A673 (cell line): ENCODE results near the gene ZNF784. TPM values are rescaled to one million over a fixed set of nuclear protein-coding genes. Genes with fewer than 3 reads are reported as not detected.

ENCODE experiments used
- BruUV-seq: library from RNA; stranded (reverse); fragments of 400-500 nt; replicated peaks from 2 replicates; lab custom pipeline; 2021; lab: Mats Ljungman, UMichigan
- CTCF ChIA-PET: fragments of 300-600 bp; sonication (Branson Sonifier 250); formaldehyde crosslinking; loops from one replicate; lab custom pipeline; 2022; ENCODE audit warnings: antibody characterized with exemption; lab: Charles Lee
- POLR2A ChIA-PET: fragments of 300-600 bp; sonication (Branson Sonifier 250); formaldehyde crosslinking; loops from one replicate; lab custom pipeline; 2022; ENCODE audit warnings: antibody characterized with exemption; ENCODE audit not compliant: low non-redundant PET; lab: Charles Lee
- DNase-seq: peaks from one replicate; pipeline ENCODE4 v3.0.0-alpha.2; 2015; ENCODE audit warnings: low spot score
- H3K27ac ChIP-seq: fragments of 200-600 bp; sonication (generic); 2 replicates; pipeline ENCODE4 v1.5.1; 2016; ENCODE audit warnings: mixed run types, low read depth, mild to moderate bottlenecking, mixed read lengths, antibody characterized with exemption, low read length; ENCODE audit not compliant: poor library complexity, severe bottlenecking
- H3K27me3 ChIP-seq: fragments of 200-600 bp; sonication (generic); replicated peaks from 2 replicates; pipeline ENCODE4 v1.6.1; 2017; ENCODE audit warnings: mixed run types, low read depth, mild to moderate bottlenecking, mixed read lengths, antibody characterized with exemption, low read length; ENCODE audit not compliant: insufficient read depth, poor library complexity
- H3K36me3 ChIP-seq: fragments of 200-600 bp; sonication (generic); 2 replicates; pipeline ENCODE4 v1.6.1; 2016; ENCODE audit warnings: mixed run types, mild to moderate bottlenecking, mixed read lengths, antibody characterized with exemption, low read length; ENCODE audit not compliant: insufficient read depth, poor library complexity, severe bottlenecking
- H3K4me1 ChIP-seq: fragments of 200-600 bp; sonication (generic); 2 replicates; pipeline ENCODE4 v1.6.1; 2017; ENCODE audit warnings: mixed run types, mild to moderate bottlenecking, mixed read lengths, antibody characterized with exemption, low read length; ENCODE audit not compliant: insufficient read depth, poor library complexity, severe bottlenecking
- H3K4me3 ChIP-seq: fragments of 200-600 bp; sonication (generic); 2 replicates; pipeline ENCODE4 v1.5.1; 2016; ENCODE audit warnings: low read depth, mixed run types, mild to moderate bottlenecking, mixed read lengths, low read length; ENCODE audit not compliant: poor library complexity, severe bottlenecking
- H3K9me3 ChIP-seq: fragments of 200-600 bp; sonication (generic); 2 replicates; pipeline ENCODE4 v1.6.1; 2016; ENCODE audit warnings: mixed run types, low read depth, mild to moderate bottlenecking, mixed read lengths, antibody characterized with exemption, low read length; ENCODE audit not compliant: poor library complexity, severe bottlenecking
- EZH2 ChIP-seq: fragments of 200-600 bp; sonication (generic); IDR thresholded peaks from 2 replicates; pipeline ENCODE4 v1.6.1; 2017; ENCODE audit warnings: borderline replicate concordance, low read depth, mild to moderate bottlenecking, mixed read lengths, antibody characterized with exemption, low read length; ENCODE audit not compliant: poor library complexity, severe bottlenecking
- intact Hi-C: fragments of 100-400 bp; cut with micrococcal nuclease; formaldehyde crosslinking; loops from one replicate; pipeline ENCODE4 v1.10.0; 2022; ENCODE audit not compliant: unreplicated experiment
- total RNA-seq: library from RNA; stranded (reverse); gene quantifications from 2 replicates; pipeline ENCODE4 v1.2.3, GENCODE V29; 2021
- TF ChIP-seq, protein P1 (sequence below): fragments of 300-800, 200-600 bp; sonication (generic); conservative IDR thresholded peaks from 2 replicates; pipeline ENCODE4 v1.5.1; 2017; ENCODE audit warnings: low read depth, mild to moderate bottlenecking, antibody characterized with exemption, low read length, moderate library complexity, mixed read lengths

ZNF784 gene
- total RNA-seq, 1 experiment from 2014 or later = 7.1 TPM

GRCh38 chr19:55656552-55656951 is 32.2 kb upstream of the ZNF784 start:
- peaks cover 33% of the 10 kb centered on the region for H3K36me3 ChIP-seq
- ChIA-PET POLR2A (no interaction called here), CTCF (interaction anchor here (2.1 kb wide), 1 partner anchor 15 kb away, joined by 6 read pairs; no protein-coding TSS in a partner anchor)
- intact Hi-C loops = loop anchor here (2.0 kb wide), 1 partner anchor 14 kb away; no protein-coding TSS in a partner anchor
- H3K27me3 ChIP-seq = no peaks in the 10 kb centered on the region
- no TSS peak for BruUV-seq
- H3K4me3 ChIP-seq = peak overlapping the region; percentile 83
- no peak for DNase-seq
- H3K9me3 ChIP-seq = no peaks in the 10 kb centered on the region
- peaks cover 18% of the 10 kb centered on the region for H3K4me1 ChIP-seq
- no peak for TF ChIP-seq EZH2
- TF ChIP-seq, protein P1, sequence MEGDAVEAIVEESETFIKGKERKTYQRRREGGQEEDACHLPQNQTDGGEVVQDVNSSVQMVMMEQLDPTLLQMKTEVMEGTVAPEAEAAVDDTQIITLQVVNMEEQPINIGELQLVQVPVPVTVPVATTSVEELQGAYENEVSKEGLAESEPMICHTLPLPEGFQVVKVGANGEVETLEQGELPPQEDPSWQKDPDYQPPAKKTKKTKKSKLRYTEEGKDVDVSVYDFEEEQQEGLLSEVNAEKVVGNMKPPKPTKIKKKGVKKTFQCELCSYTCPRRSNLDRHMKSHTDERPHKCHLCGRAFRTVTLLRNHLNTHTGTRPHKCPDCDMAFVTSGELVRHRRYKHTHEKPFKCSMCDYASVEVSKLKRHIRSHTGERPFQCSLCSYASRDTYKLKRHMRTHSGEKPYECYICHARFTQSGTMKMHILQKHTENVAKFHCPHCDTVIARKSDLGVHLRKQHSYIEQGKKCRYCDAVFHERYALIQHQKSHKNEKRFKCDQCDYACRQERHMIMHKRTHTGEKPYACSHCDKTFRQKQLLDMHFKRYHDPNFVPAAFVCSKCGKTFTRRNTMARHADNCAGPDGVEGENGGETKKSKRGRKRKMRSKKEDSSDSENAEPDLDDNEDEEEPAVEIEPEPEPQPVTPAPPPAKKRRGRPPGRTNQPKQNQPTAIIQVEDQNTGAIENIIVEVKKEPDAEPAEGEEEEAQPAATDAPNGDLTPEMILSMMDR = no peak
- peak overlapping the region; percentile 99 for H3K27ac ChIP-seq

DNA sequence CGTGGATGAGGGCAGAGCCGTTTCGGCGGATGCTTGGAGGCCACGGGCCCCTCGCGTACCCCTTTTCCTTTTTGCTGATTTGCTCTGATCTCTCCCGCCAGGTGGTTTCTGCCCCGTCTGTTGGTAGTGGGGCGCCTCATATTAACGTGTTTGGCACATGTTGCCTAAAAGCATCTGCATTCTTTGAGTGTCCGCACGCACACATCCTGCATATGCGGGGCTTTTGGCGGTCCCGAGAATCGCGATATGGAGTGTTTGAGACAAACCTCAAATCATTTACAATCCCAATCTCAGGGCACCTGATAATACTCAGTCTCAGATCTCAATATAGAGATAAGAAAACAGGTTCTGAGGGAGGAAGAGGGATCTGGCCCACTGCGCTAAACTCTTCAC is 31.3 kb upstream of the ZNF784 start:
- BruUV-seq = TSS peak; percentile 53
- Histone ChIP-seq H3K9me3 (no peaks in the 10 kb centered on the region), H3K4me3 (peak overlapping the region; percentile 83), H3K27me3 (no peaks in the 10 kb centered on the region), H3K36me3 (peaks cover 31% of the 10 kb centered on the region), H3K4me1 (peaks cover 18% of the 10 kb centered on the region), H3K27ac (peak overlapping the region; percentile 99)
- intact Hi-C loops = loop anchor here (2.0 kb wide), 1 partner anchor 15 kb away; no protein-coding TSS in a partner anchor
- TF ChIP-seq, protein P1 = no peak
- TF ChIP-seq EZH2 = no peak
- ChIA-PET POLR2A (no interaction called here), CTCF (interaction anchor here (0.6 to 2.1 kb wide), 2 partner anchors 16 to 75 kb away, joined by 3 to 6 read pairs; partner anchors contain the start of gene ZNF579)
- DNase-seq = no peak

- H3K36me3 ChIP-seq = peaks cover 27% of the 10 kb centered on the region
- peak within 1 kb of the TSS; percentile 99 for H3K27ac ChIP-seq
- H3K4me1 ChIP-seq = peaks cover 18% of the 10 kb centered on the region
- no peak for TF ChIP-seq EZH2
- TF ChIP-seq, protein P1 = no peak
- H3K4me3 ChIP-seq = peak within 1 kb of the TSS; percentile 83
- no TSS peak for BruUV-seq
- ChIA-PET POLR2A (interaction anchor here (0.6 kb wide), 1 partner anchor 178 kb away, joined by 3 read pairs; no protein-coding TSS in a partner anchor), CTCF (interaction anchor here (0.5 to 1.5 kb wide), 7 partner anchors 12 to 193 kb away, joined by 3 to 17 read pairs (median 3); partner anchors contain the start of genes ISOC2, ZNF581 and ZNF784)
- intact Hi-C loops = no loop called here
- no peaks in the 10 kb centered on the region for H3K9me3 ChIP-seq
- peak; percentile 93 for DNase-seq
- H3K27me3 ChIP-seq = no peaks in the 10 kb centered on the region
These were observed 30.7 kb upstream of the ZNF784 start, which contains the start of gene U2AF2 for GRCh38 chr19:55654868-55655647. TSS of gene U2AF2 (plus strand) at chr19:55655035. CDS start at chr19:55655105, 70 bp downstream.
